ENCODE measurements around the gene TATDN3.

- TF ChIP-seq POLR2AphosphoS5 (IDR thresholded peaks at IDR 0.05; ENCODE audit: low read depth, low read length) (no peak), POLR2A (IDR thresholded peaks at IDR 0.05; ENCODE audit: low read depth, low read length) (no peak), TAF1 (IDR thresholded peaks at IDR 0.05; ENCODE audit: low read depth, low read length) (no peak), PAX5 (IDR thresholded peaks at IDR 0.05; ENCODE audit: insufficient read depth, low read length, severe bottlenecking) (no peak), SPI1 (IDR thresholded peaks at IDR 0.05; ENCODE audit: low read depth, low read length) (no peak)
Measured at GRCh38 chr1:212752934-212753497, 38.7 kb upstream of the TATDN3 start.

Measured in GM12891 (cell line).